Measurements from ENCODE around the gene KLRC4. TPM values are rescaled to one million over a fixed set of nuclear protein-coding genes. Genes with fewer than 3 reads are reported as not detected.
"Not testable (repeated sequence)": the region's sequence is repeated elsewhere in the genome, so short reads cannot be mapped to it uniquely, and the experiment has no call there.

The KLRC4 gene
- total RNA-seq, 1 donor from 2014 or later = not detected

DNA sequence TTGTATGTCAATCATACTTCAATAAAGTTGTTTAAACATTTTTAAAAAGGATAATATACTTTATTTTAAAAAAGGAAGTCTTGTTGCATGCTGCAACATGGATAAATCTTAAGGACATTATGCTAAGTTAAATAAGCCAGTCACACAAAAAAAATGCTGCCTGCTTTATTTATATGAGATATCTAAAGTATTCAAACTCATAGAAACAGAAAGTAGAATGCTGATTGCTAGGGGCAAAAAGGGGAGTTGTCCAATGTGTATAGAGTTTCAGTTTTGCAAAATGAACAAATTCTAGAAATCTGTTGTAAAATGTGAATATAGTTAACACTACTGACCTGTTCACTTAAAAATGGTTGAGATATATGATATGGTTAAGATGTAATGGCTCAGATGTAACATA, 8.7 kb downstream of the KLRC4 start:
- Mint-ChIP-seq H3K9me3 (ENCODE audit: unreplicated experiment) (no peaks in the 10 kb centered on the region), H3K4me1 (ENCODE audit: unreplicated experiment) (no peaks in the 10 kb centered on the region), H3K36me3 (ENCODE audit: low read depth, unreplicated experiment) (no peaks in the 10 kb centered on the region), H3K4me3 (ENCODE audit: unreplicated experiment) (no peak overlapping the region), H3K27me3 (ENCODE audit: unreplicated experiment) (no peaks in the 10 kb centered on the region), H3K27ac (ENCODE audit: unreplicated experiment) (no peak overlapping the region)
- no peak for DNase-seq (ENCODE audit: low spot score)
- TF ChIP-seq, protein P1, sequence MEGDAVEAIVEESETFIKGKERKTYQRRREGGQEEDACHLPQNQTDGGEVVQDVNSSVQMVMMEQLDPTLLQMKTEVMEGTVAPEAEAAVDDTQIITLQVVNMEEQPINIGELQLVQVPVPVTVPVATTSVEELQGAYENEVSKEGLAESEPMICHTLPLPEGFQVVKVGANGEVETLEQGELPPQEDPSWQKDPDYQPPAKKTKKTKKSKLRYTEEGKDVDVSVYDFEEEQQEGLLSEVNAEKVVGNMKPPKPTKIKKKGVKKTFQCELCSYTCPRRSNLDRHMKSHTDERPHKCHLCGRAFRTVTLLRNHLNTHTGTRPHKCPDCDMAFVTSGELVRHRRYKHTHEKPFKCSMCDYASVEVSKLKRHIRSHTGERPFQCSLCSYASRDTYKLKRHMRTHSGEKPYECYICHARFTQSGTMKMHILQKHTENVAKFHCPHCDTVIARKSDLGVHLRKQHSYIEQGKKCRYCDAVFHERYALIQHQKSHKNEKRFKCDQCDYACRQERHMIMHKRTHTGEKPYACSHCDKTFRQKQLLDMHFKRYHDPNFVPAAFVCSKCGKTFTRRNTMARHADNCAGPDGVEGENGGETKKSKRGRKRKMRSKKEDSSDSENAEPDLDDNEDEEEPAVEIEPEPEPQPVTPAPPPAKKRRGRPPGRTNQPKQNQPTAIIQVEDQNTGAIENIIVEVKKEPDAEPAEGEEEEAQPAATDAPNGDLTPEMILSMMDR (IDR thresholded peaks at IDR 0.05; ENCODE audit: unreplicated experiment) = no peak

GRCh38 chr12:10398168-10398567, 11.4 kb downstream of the KLRC4 start:
- Mint-ChIP-seq H3K9me3 (ENCODE audit: unreplicated experiment) (no peaks in the 10 kb centered on the region), H3K27ac (ENCODE audit: unreplicated experiment) (no peak overlapping the region), H3K27me3 (ENCODE audit: unreplicated experiment) (no peaks in the 10 kb centered on the region), H3K4me3 (ENCODE audit: unreplicated experiment) (no peak overlapping the region), H3K4me1 (ENCODE audit: unreplicated experiment) (no peaks in the 10 kb centered on the region), H3K36me3 (ENCODE audit: low read depth, unreplicated experiment) (no peaks in the 10 kb centered on the region)
- TF ChIP-seq, protein P1 (IDR thresholded peaks at IDR 0.05; ENCODE audit: unreplicated experiment) = no peak
- no peak for DNase-seq (ENCODE audit: low spot score)

DNA sequence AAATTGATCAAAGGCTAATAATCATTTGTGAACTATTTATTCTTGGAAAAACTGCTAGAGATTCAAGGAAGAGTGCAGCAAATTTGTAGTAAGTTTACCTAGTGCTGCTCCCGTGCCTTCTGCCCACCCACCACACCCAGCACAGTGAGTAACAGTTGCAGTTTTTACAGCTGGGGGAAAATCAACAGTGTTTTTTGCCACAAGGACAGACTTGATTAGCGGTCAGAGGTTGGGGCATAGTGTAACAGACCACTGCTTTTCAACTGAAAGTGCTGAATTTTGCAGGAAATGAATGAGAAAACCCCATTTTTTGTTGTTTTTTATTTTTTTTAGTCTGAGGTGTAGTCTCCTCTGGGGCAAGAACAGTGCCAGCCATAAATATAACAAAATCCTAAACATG, 12.3 kb downstream of the KLRC4 start:
- Mint-ChIP-seq H3K9me3 (ENCODE audit: unreplicated experiment) (no peaks in the 10 kb centered on the region), H3K36me3 (ENCODE audit: low read depth, unreplicated experiment) (no peaks in the 10 kb centered on the region), H3K27ac (ENCODE audit: unreplicated experiment) (no peak overlapping the region), H3K27me3 (ENCODE audit: unreplicated experiment) (no peaks in the 10 kb centered on the region), H3K4me3 (ENCODE audit: unreplicated experiment) (no peak overlapping the region), H3K4me1 (ENCODE audit: unreplicated experiment) (no peaks in the 10 kb centered on the region)
- TF ChIP-seq, protein P1 (IDR thresholded peaks at IDR 0.05; ENCODE audit: unreplicated experiment) = no peak
- DNase-seq (ENCODE audit: low spot score) = no peak

DNA sequence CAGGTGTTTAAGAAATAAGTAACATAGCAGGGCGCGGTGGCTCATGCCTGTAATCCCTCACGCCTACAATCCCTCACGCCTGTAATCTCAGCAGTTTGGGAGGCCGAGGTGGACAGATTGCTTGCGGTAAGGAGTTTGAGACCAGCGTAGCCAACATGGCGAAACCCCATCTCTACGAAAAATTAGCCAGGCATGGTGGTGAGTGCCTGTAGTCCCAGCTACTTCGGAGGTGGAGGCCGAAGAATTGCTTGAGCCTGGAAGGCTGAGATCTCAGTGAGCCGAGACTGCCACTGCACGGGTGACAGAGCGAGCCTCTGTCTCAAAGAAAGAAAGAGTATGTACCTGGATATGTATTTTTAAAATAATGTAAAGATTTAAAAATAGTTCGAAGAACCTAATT, 13.4 kb downstream of the KLRC4 start:
- H3K27ac Mint-ChIP-seq (ENCODE audit: unreplicated experiment); H3K36me3 Mint-ChIP-seq (ENCODE audit: low read depth, unreplicated experiment); H3K9me3 Mint-ChIP-seq (ENCODE audit: unreplicated experiment); H3K4me3 Mint-ChIP-seq (ENCODE audit: unreplicated experiment); H3K27me3 Mint-ChIP-seq (ENCODE audit: unreplicated experiment); H3K4me1 Mint-ChIP-seq (ENCODE audit: unreplicated experiment); DNase-seq (ENCODE audit: low spot score): not testable (repeated sequence)

DNA sequence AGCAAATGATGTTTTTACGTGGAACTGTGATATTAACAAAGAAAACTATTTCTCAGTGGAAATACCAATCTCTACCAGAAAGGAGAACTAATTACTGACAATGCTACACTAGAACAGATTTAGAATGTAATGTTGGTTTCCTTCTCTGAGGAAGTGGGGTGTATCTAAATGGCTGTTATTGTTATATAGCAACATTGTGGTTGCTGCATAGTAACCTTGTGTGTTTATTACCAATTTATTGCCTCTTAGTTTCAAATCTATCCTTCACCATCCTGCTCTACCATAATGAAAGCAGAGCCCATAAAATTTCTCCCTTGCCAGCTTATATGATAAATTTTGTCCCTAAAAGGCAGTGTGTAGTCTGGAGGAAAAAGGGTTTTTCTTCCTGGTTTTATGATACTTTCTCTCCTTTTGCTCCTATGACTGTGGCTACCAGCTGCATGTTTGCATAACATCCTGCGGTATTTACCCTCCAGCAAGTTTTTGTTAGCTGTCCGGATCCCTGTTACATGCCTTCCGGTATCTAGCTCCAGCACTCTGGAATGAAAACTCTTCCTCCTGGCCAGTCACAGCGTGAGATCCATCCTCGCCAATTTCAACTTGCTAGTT, 14.1 kb downstream of the KLRC4 start:
- DNase-seq (ENCODE audit: low spot score) = no peak
- Mint-ChIP-seq H3K4me3 (ENCODE audit: unreplicated experiment) (no peak overlapping the region), H3K27ac (ENCODE audit: unreplicated experiment) (no peak overlapping the region)

DNA sequence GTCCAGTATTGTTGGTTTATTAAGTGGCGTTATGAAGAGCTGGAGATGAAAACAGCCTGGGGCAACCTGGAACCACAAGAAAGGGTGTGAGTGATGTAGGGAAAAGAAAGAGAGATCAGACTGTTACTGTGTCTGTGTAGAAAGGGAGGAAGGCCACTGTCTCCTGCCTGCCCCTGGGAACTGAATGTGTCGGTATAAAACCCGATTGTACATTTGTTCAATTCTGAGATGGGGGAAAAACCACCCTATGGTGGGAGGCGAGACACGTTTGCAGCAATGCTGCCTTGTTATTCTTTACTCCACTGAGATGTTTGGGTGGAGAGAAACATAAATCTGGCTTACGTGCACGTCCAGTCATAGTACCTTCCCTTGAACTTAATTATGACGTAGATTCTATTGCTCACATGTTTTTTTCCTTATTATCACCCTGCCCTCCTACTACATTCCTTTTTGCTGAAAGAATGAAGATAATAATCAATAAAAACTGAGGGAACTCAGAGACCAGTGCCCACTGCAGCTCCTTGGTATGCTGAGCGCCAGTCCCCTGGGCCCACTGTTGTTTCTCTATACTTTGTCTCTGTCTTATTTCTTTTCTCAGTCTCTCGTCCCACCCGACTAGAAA, 14.9 kb downstream of the KLRC4 start:
- not testable (repeated sequence) for H3K4me1 Mint-ChIP-seq (ENCODE audit: unreplicated experiment); H3K27ac Mint-ChIP-seq (ENCODE audit: unreplicated experiment); H3K4me3 Mint-ChIP-seq (ENCODE audit: unreplicated experiment); H3K27me3 Mint-ChIP-seq (ENCODE audit: unreplicated experiment); H3K36me3 Mint-ChIP-seq (ENCODE audit: low read depth, unreplicated experiment); H3K9me3 Mint-ChIP-seq (ENCODE audit: unreplicated experiment); DNase-seq (ENCODE audit: low spot score)

More for the DNA sequence above, 14.1 kb downstream of the KLRC4 start:
- TF ChIP-seq, protein P1 (IDR thresholded peaks at IDR 0.05; ENCODE audit: unreplicated experiment) = no peak
- Mint-ChIP-seq H3K27me3 (ENCODE audit: unreplicated experiment) (no peaks in the 10 kb centered on the region), H3K36me3 (ENCODE audit: low read depth, unreplicated experiment) (no peaks in the 10 kb centered on the region), H3K9me3 (ENCODE audit: unreplicated experiment) (no peaks in the 10 kb centered on the region), H3K4me1 (ENCODE audit: unreplicated experiment) (no peaks in the 10 kb centered on the region)

Data from endothelial cell (in vitro differentiated cells).